GM06990 (cell line): ENCODE measurements around the gene DENND1A.

Experiments
- DNase-seq: peaks from one replicate; pipeline ENCODE4 v3.0.0-alpha.2; 2011; ENCODE audit not compliant: insufficient read length; ENCODE audit errors: extremely low read depth
- H3K27me3 ChIP-seq: replicated peaks from 2 replicates; pipeline ENCODE4 v1.6.0; 2011; ENCODE audit warnings: low read length; ENCODE audit not compliant: control insufficient read depth, insufficient read depth
- H3K36me3 ChIP-seq: 2 replicates; pipeline ENCODE4 v1.5.1; 2011; ENCODE audit warnings: low read length; ENCODE audit not compliant: control insufficient read depth, insufficient read depth
- H3K4me3 ChIP-seq: replicated peaks from 2 replicates; pipeline ENCODE4 v1.5.1; 2011; ENCODE audit warnings: low read depth, mild to moderate bottlenecking, control low read depth, low read length
- TF ChIP-seq, protein P1 (sequence below): IDR thresholded peaks from 2 replicates; pipeline ENCODE4 v1.5.1; 2011; ENCODE audit warnings: low read length, control low read depth, mild to moderate bottlenecking, inconsistent platforms; ENCODE audit not compliant: insufficient read depth, poor library complexity, severe bottlenecking

Gene DENND1A

DNA sequence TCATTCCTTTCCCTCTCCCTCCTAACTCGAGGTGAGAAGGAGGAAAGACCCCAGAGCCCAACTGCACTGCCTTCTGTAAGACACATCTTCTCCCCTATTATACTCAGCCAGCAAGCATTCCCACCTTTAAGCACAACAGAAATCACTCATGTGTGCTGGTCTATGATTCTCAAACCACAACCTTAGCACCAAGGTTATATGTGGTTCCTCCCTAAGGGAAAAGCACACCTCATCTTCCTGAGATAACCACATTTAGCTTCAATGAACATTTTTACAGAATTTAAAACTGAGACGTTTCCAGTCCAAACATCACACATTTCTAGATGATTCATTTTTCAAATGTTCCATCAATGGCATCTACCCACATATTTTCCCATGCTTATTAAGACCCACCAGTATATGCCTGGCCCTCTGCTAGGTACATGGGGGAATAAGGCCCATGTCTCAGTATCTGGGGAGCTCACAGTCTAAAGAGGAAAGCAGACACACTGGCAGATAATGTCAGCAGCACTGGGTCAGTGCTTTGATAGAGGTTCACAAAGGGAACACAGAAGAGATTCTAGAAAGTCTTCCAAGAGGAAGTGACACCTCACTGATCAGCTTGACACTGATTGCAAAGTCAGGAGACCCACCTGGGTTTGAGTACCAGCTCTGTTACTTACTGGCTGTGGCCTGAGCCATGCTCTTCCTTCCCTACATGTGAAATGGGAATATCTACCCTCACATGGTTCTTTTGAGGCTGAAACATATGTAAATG is 245.4 kb downstream of the DENND1A start:
- H3K36me3 ChIP-seq, result no peaks in the 10 kb centered on the region
- TF ChIP-seq, protein P1, sequence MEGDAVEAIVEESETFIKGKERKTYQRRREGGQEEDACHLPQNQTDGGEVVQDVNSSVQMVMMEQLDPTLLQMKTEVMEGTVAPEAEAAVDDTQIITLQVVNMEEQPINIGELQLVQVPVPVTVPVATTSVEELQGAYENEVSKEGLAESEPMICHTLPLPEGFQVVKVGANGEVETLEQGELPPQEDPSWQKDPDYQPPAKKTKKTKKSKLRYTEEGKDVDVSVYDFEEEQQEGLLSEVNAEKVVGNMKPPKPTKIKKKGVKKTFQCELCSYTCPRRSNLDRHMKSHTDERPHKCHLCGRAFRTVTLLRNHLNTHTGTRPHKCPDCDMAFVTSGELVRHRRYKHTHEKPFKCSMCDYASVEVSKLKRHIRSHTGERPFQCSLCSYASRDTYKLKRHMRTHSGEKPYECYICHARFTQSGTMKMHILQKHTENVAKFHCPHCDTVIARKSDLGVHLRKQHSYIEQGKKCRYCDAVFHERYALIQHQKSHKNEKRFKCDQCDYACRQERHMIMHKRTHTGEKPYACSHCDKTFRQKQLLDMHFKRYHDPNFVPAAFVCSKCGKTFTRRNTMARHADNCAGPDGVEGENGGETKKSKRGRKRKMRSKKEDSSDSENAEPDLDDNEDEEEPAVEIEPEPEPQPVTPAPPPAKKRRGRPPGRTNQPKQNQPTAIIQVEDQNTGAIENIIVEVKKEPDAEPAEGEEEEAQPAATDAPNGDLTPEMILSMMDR, result no peak
- no peak for DNase-seq
- no peaks in the 10 kb centered on the region for H3K27me3 ChIP-seq
- H3K4me3 ChIP-seq, result no peak overlapping the region

DNA sequence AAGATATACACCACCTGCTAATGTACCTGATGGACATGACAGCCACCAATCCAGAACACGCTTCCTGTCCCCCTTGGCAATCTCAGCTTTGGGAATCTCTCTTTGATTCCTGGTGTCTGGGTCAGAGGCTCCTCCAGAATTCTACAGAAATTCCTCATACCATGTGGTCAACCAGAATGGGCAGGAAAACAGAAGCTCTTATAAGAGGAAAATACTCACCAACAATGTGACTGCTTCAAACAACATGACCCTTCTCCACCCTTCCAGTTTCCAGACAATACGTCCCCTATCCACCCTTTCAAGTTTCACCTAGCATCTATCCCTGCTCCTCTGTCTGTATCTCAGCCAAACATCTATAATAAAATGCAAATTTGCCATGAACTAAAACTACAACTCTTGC is 247.2 kb downstream of the DENND1A start:
- Histone ChIP-seq H3K36me3 (no peaks in the 10 kb centered on the region), H3K27me3 (no peaks in the 10 kb centered on the region), H3K4me3 (no peak overlapping the region)
- no peak for DNase-seq
- TF ChIP-seq, protein P1, result no peak

DNA sequence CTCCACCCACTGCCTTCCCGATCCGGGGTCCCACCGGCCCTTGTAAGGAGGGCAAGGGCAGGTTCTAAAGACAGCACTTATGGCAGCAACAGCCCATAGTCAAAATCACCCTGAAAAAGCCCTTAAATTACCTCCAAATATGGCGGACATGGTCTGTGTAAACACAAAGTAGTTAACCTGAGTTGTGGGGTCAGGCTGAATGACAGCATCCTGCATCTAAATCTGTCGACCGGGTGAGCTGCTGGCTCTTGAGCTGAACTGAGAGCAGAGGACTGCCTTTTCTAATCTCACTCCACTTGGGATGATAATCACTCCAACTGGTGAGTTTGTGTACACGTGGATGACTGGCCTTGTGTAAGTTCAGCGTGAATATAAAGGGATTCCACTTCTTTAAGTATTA is 249.6 kb downstream of the DENND1A start:
- no peak for DNase-seq
- H3K27me3 ChIP-seq, result no peaks in the 10 kb centered on the region
- no peak overlapping the region for H3K4me3 ChIP-seq
- TF ChIP-seq, protein P1, result no peak
- no peaks in the 10 kb centered on the region for H3K36me3 ChIP-seq

DNA sequence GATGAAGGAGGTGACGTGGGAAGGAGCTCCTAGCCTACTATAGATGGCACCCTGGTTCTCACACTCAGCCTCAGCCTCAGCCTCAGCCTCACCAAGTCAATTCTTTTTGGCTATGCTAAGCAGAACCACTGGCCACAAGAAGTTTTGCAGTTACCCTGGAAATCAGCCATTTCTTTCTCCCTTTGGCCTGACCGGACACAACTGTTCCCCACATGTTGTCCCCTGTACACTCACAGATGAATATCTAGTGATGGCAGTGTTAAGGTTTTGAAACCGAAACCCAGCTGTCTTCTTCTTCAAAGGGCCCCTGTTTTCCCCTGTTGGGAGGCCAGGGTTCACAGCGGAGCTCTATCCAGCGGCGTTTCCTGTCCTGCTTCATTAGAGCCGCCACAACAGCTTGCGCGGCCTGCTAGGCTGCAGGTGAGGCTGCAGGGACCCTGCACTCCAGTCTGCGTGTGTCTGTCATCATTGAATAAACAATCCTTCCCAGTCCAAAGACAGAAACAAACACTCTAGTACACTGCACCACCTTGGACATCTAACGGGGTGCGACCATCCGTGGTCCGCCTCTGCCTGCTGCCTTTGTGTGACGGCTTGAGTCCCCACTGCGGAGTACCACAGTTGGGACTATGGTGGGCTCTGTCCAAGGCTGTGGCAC is 250.5 kb downstream of the DENND1A start:
- no peaks in the 10 kb centered on the region for H3K27me3 ChIP-seq
- DNase-seq, result peak; percentile 81
- TF ChIP-seq, protein P1, result no peak
- H3K36me3 ChIP-seq, result no peaks in the 10 kb centered on the region
- H3K4me3 ChIP-seq, result 0 out of 2 replicates have a peak overlapping the region, but pooled peaks have one; percentile 10

DNA sequence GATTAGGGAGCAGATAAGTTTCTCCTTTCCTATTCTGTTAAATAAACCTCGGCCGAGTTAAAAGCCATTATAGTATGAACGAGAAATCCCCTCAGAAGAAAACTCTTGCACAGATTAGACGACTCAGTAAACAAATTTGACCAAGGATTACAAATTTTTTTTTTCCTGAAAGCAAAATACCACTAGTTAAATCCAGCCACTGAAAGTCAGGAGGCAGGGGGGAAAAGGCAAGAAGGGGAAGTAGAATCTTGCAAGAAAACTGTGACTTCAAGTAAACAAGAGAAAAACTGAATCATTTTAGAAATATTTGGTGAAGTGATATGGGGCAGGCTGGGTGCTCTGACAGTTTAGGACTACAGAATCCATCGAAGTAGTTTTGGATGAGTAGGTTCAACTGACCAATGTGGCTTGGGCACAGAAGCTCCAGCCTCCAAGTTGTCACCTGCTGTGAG is 251.0 kb downstream of the DENND1A start:
- H3K36me3 ChIP-seq, result no peaks in the 10 kb centered on the region
- H3K4me3 ChIP-seq, result no peak overlapping the region
- no peak for DNase-seq
- H3K27me3 ChIP-seq, result no peaks in the 10 kb centered on the region
- TF ChIP-seq, protein P1, result no peak
